HEK293 (cell line): ENCODE measurements around the gene NRIP3.

Experiments
- BCL6B ChIP-seq: fragments of 450-650 bp; formaldehyde crosslinking; IDR thresholded peaks from 2 replicates; pipeline ENCODE4 v1.5.1; 2017; ENCODE audit warnings: missing biosample characterization, missing genetic modification characterization
- GLI2 ChIP-seq: fragments of 450-650 bp; formaldehyde crosslinking; IDR thresholded peaks from 2 replicates; pipeline ENCODE4; 2017; ENCODE audit warnings: missing biosample characterization, missing genetic modification characterization, low read depth, borderline replicate concordance
- PRDM2 ChIP-seq: fragments of 450-650 bp; formaldehyde crosslinking; IDR thresholded peaks from 2 replicates; pipeline ENCODE4 v1.5.1; 2016; ENCODE audit warnings: missing biosample characterization, missing genetic modification characterization, borderline replicate concordance
- ZBTB48 ChIP-seq: fragments of 450-650 bp; formaldehyde crosslinking; IDR thresholded peaks from 2 replicates; pipeline ENCODE4 v1.5.1; 2016; ENCODE audit warnings: missing biosample characterization, missing genetic modification characterization
- ZBTB7A ChIP-seq: fragments of 450-650 bp; formaldehyde crosslinking; IDR thresholded peaks from 2 replicates; pipeline ENCODE4 v1.5.1; 2016; ENCODE audit warnings: low read depth, missing biosample characterization, missing genetic modification characterization
- ZNF112 ChIP-seq: fragments of 450-650 bp; formaldehyde crosslinking; IDR thresholded peaks from 2 replicates; pipeline ENCODE4 v1.5.0; 2017; ENCODE audit warnings: missing biosample characterization, missing genetic modification characterization
- ZNF132 ChIP-seq: fragments of 450-650 bp; formaldehyde crosslinking; IDR thresholded peaks from 2 replicates; pipeline ENCODE4 v1.5.1; 2017; ENCODE audit warnings: missing biosample characterization, missing genetic modification characterization, borderline replicate concordance
- ZNF133 ChIP-seq: fragments of 450-650 bp; formaldehyde crosslinking; IDR thresholded peaks from 2 replicates; pipeline ENCODE4 v1.5.1; 2016; ENCODE audit warnings: missing biosample characterization, missing genetic modification characterization
- ZNF140 ChIP-seq: fragments of 450-650 bp; formaldehyde crosslinking; IDR thresholded peaks from 2 replicates; pipeline ENCODE4 v1.5.1; 2016; ENCODE audit warnings: missing biosample characterization, missing genetic modification characterization
- ZNF169 ChIP-seq: fragments of 450-650 bp; formaldehyde crosslinking; IDR thresholded peaks from 2 replicates; pipeline ENCODE4 v1.5.1; 2016; ENCODE audit warnings: missing biosample characterization, missing genetic modification characterization
- ZNF248 ChIP-seq: fragments of 450-650 bp; formaldehyde crosslinking; IDR thresholded peaks from 2 replicates; pipeline ENCODE4 v1.5.1; 2017; ENCODE audit warnings: missing biosample characterization, missing genetic modification characterization
- ZNF311 ChIP-seq: fragments of 450-650 bp; formaldehyde crosslinking; IDR thresholded peaks from 2 replicates; pipeline ENCODE4 v1.5.1; 2017; ENCODE audit warnings: missing biosample characterization, missing genetic modification characterization, borderline replicate concordance
- ZNF394 ChIP-seq: fragments of 450-650 bp; formaldehyde crosslinking; IDR thresholded peaks from 2 replicates; pipeline ENCODE4 v1.5.1; 2016; ENCODE audit warnings: missing biosample characterization, missing genetic modification characterization, mild to moderate bottlenecking, moderate library complexity, borderline replicate concordance
- ZNF433 ChIP-seq: fragments of 450-650 bp; formaldehyde crosslinking; IDR thresholded peaks from 2 replicates; pipeline ENCODE4 v1.5.1; 2016; ENCODE audit warnings: missing biosample characterization, missing genetic modification characterization, low read depth
- ZNF48 ChIP-seq: fragments of 450-650 bp; formaldehyde crosslinking; IDR thresholded peaks from 2 replicates; pipeline ENCODE4 v1.5.1; 2016; ENCODE audit warnings: missing biosample characterization, missing genetic modification characterization
- ZNF518A ChIP-seq: fragments of 450-650 bp; formaldehyde crosslinking; conservative IDR thresholded peaks from 2 replicates; pipeline ENCODE4 v1.5.1; 2016; ENCODE audit warnings: low read depth, missing biosample characterization, missing genetic modification characterization
- ZNF529 ChIP-seq: fragments of 450-650 bp; formaldehyde crosslinking; IDR thresholded peaks from 2 replicates; pipeline ENCODE4 v1.5.1; 2017; ENCODE audit warnings: missing genetic modification characterization, missing biosample characterization; ENCODE audit not compliant: insufficient replicate concordance
- ZNF549 ChIP-seq: fragments of 450-650 bp; IDR thresholded peaks from 2 replicates; pipeline ENCODE4 v1.5.1; 2018; ENCODE audit warnings: missing biosample characterization, missing genetic modification characterization, mild to moderate bottlenecking, inconsistent platforms, moderate library complexity
- ZNF747 ChIP-seq: fragments of 450-650 bp; formaldehyde crosslinking; IDR thresholded peaks from 2 replicates; pipeline ENCODE4 v1.5.1; 2016; ENCODE audit warnings: missing biosample characterization, missing genetic modification characterization
- ZSCAN18 ChIP-seq: fragments of 450-650 bp; formaldehyde crosslinking; IDR thresholded peaks from 2 replicates; pipeline ENCODE4 v1.5.1; 2016; ENCODE audit warnings: missing biosample characterization, missing genetic modification characterization
- ZXDB ChIP-seq: fragments of 450-650 bp; formaldehyde crosslinking; IDR thresholded peaks from 2 replicates; pipeline ENCODE4 v1.5.1; 2016; ENCODE audit warnings: missing biosample characterization, missing genetic modification characterization

The NRIP3 gene

GRCh38 chr11:8964324-8965320 is 39.2 kb downstream of the NRIP3 start, which contains the start of gene TMEM9B (continued):
- no peak for TF ChIP-seq ZBTB7A (tag by site-specific recombination)
- no peak for TF ChIP-seq PRDM2
- no peak for TF ChIP-seq ZNF169 (tag by site-specific recombination)
- no peak for TF ChIP-seq ZNF132 (tag by site-specific recombination)
- TF ChIP-seq ZNF133 (tag by site-specific recombination), result no peak
- peak; percentile 75 for TF ChIP-seq ZNF518A
- TF ChIP-seq ZSCAN18 (tag by site-specific recombination), result no peak
- TF ChIP-seq ZNF549 (tag by site-specific recombination), result no peak
- TF ChIP-seq ZNF394 (tag by site-specific recombination), result peak; percentile 41; the same call in 1 of the 2 replicates
- peak; percentile 12; the same call in 1 of the 2 replicates for TF ChIP-seq ZBTB48 (tag by site-specific recombination)
- no peak for TF ChIP-seq ZNF529 (tag by site-specific recombination)
- TF ChIP-seq ZNF747 (tag by site-specific recombination), result no peak
- TF ChIP-seq ZXDB, result peak; percentile 85; the same call in 1 of the 2 replicates
- TF ChIP-seq ZNF311, result no peak
- no peak for TF ChIP-seq BCL6B (tag by site-specific recombination)
- no peak for TF ChIP-seq ZNF433 (tag by site-specific recombination)
- no peak for TF ChIP-seq ZNF248
- no peak for TF ChIP-seq ZNF140 (tag by site-specific recombination)
- TF ChIP-seq ZNF48 (tag by site-specific recombination), result no peak
- no peak for TF ChIP-seq ZNF112 (tag by site-specific recombination)
- TF ChIP-seq GLI2 (tag by site-specific recombination), result no peak
